T-cell (primary cell): Measurements from ENCODE around the gene CIC. TPM values are rescaled to one million over a fixed set of nuclear protein-coding genes. Genes with fewer than 3 reads are reported as not detected.
A peak's percentile ranks its signal among the peaks of the same experiment; 100 is the strongest.

Experiments
- ATAC-seq, 4 experiments: fragments of 200-7000 bp in 3 of 4; fragments of 150-1000 bp in 1 of 4; cut with Tn5 transposase; replicated peaks in 1 of 4; 1 replicate in 3 of 4; 2 replicates in 1 of 4; pipeline ENCODE4 v1.10.0; 2021; ENCODE audit warnings: moderate library complexity in 3 of 4, mild to moderate bottlenecking in 2 of 4, moderate number of reproducible peaks in 1 of 4
- CTCF ChIA-PET, 2 donors: fragments of 300-600 bp; sonication (Branson Sonifier 250); formaldehyde crosslinking; loops; one replicate each; lab custom pipeline; 2022; ENCODE audit warnings: antibody characterized with exemption in 2 of 2; lab: Charles Lee
- POLR2A ChIA-PET, 2 donors: fragments of 300-600 bp; sonication (Branson Sonifier 250); formaldehyde crosslinking; loops; one replicate each; lab custom pipeline; 2022; ENCODE audit warnings: antibody characterized with exemption in 2 of 2; lab: Charles Lee
- DNase-seq, 35 experiments: peaks; one replicate each; pipeline versions ENCODE4 v3.0.0 to v3.0.0-alpha.2; 2013 to 2023
- H3K27ac ChIP-seq: one replicate; pipeline ENCODE4 v1.5.1; 2013; ENCODE audit warnings: low read length
- H3K27me3 ChIP-seq, 2 experiments: replicated peaks in 1 of 2; 1 replicate in 1 of 2; 2 replicates in 1 of 2; pipeline versions ENCODE4 v1.6.1 to v1.7.0; 2013; ENCODE audit warnings: low read length in 1 of 2, mixed read lengths in 1 of 2; ENCODE audit not compliant: control insufficient read depth in 2 of 2, insufficient read depth in 2 of 2; ENCODE audit errors: extremely low read depth in 1 of 2
- H3K36me3 ChIP-seq, 2 donors: 1 replicate in 1 of 2; 2 replicates in 1 of 2; pipeline versions ENCODE4 v1.6.1 to v1.7.0; 2013; ENCODE audit warnings: low read length in 1 of 2; ENCODE audit not compliant: control insufficient read depth in 2 of 2, insufficient read depth in 1 of 2; ENCODE audit errors: extremely low read depth in 1 of 2
- H3K4me1 ChIP-seq, 2 experiments: 1 replicate in 1 of 2; 2 replicates in 1 of 2; pipeline versions ENCODE4 v1.6.1 to v1.7.0; 2013; ENCODE audit warnings: low read length in 2 of 2, mixed read lengths in 1 of 2; ENCODE audit not compliant: insufficient read depth in 2 of 2, control insufficient read depth in 1 of 2; ENCODE audit errors: extremely low read depth in 1 of 2
- H3K4me3 ChIP-seq, 2 donors: 1 replicate in 1 of 2; 2 replicates in 1 of 2; pipeline versions ENCODE4 v1.5.1 to v1.7.0; 2013; ENCODE audit warnings: mild to moderate bottlenecking in 2 of 2, low read length in 1 of 2, moderate library complexity in 1 of 2; ENCODE audit not compliant: control insufficient read depth in 1 of 2; ENCODE audit errors: extremely low read depth in 1 of 2
- H3K9me3 ChIP-seq: 2 replicates; pipeline ENCODE4 v1.7.0; 2013
- H3K27ac Mint-ChIP-seq, 2 donors: one replicate each; pipeline ENCODE4 v1.8.0; 2020 to 2021; ENCODE audit warnings: mild to moderate bottlenecking in 2 of 2, mixed read lengths in 2 of 2
- H3K27me3 Mint-ChIP-seq, 2 donors: one replicate each; pipeline ENCODE4 v1.8.0; 2021 to 2022; ENCODE audit warnings: mixed read lengths in 2 of 2
- H3K36me3 Mint-ChIP-seq: one replicate; pipeline ENCODE4 v1.8.0; 2021; ENCODE audit warnings: mixed read lengths
- H3K4me1 Mint-ChIP-seq, 3 donors: one replicate each; pipeline ENCODE4 v1.8.0; 2020 to 2022; ENCODE audit warnings: mixed read lengths in 3 of 3, mild to moderate bottlenecking in 1 of 3
- H3K4me3 Mint-ChIP-seq, 3 donors: one replicate each; pipeline ENCODE4 v1.8.0; 2020 to 2022; ENCODE audit warnings: mild to moderate bottlenecking in 3 of 3, mixed read lengths in 3 of 3, moderate library complexity in 3 of 3
- H3K9me3 Mint-ChIP-seq, 3 donors: one replicate each; pipeline ENCODE4 v1.8.0; 2020 to 2022; ENCODE audit warnings: mixed read lengths in 3 of 3
- WGBS: methylation state at CpG from one replicate; pipeline ENCODE4 v1.1.5; 2013; ENCODE audit warnings: missing lambda C conversion rate; ENCODE audit not compliant: insufficient coverage; 5-methylcytosine and 5-hydroxymethylcytosine counted together
- total RNA-seq, 35 experiments: library from RNA in 6 of 35; stranded (reverse) in 6 of 35; fragments of 120-200 nt in 1 of 35; gene quantifications; one replicate each; pipeline versions ENCODE4 v1.2.1 to v1.2.4 and lab custom pipeline; 2013 to 2026

CIC gene
- total RNA-seq, 5 donors from 2014 or later (not counting 1 experiment from before 2014, with no cell fraction given), result 93.9 to 110 (median 104) TPM

DNA sequence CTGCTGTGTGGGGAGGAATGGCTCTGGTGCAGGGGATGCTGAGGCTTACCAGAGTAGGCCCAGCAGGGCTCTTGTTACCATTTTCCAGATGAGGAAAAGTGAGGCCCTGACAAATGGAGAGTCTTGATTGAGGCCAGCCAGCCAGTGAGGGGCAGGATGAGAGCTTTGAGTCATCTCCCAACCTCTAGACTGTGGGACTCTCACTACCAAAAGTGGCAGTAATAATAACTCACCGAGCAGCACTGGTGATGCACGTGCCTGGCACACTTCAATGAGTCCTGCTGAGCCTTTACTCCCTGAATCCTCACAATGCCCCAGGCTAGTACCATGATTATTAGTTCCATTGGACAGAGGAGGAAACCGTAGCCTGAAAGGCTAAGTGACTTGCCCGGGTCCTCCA lies 7.8 kb downstream of the CIC start:
- Histone ChIP-seq H3K36me3 (peaks cover 19 to 31% of the 10 kb centered on the region in 2 donors), H3K27me3 (no peaks in the 10 kb centered on the region), H3K4me3 (no peak overlapping the region), H3K4me1 (peaks cover 14 to 77% of the 10 kb centered on the region in 2 experiments), H3K27ac (no peak overlapping the region), H3K9me3 (no peaks in the 10 kb centered on the region)
- 65% methylated on average over 4 of the region's 4 CpGs for WGBS
- Mint-ChIP-seq H3K4me3 (no peak overlapping the region), H3K27ac (peak overlapping the region; percentile 27 to 58), H3K4me1 (peaks cover 37 to 49% (median 49%) of the 10 kb centered on the region in 3 donors), H3K36me3 (peaks cover 13% of the 10 kb centered on the region), H3K9me3 (no peaks in the 10 kb centered on the region), H3K27me3 (no peaks in the 10 kb centered on the region)
- DNase-seq (no peak), ATAC-seq (no peak)
- POLR2A ChIA-PET, result no interaction called here
- CTCF ChIA-PET, result no interaction called here

DNA sequence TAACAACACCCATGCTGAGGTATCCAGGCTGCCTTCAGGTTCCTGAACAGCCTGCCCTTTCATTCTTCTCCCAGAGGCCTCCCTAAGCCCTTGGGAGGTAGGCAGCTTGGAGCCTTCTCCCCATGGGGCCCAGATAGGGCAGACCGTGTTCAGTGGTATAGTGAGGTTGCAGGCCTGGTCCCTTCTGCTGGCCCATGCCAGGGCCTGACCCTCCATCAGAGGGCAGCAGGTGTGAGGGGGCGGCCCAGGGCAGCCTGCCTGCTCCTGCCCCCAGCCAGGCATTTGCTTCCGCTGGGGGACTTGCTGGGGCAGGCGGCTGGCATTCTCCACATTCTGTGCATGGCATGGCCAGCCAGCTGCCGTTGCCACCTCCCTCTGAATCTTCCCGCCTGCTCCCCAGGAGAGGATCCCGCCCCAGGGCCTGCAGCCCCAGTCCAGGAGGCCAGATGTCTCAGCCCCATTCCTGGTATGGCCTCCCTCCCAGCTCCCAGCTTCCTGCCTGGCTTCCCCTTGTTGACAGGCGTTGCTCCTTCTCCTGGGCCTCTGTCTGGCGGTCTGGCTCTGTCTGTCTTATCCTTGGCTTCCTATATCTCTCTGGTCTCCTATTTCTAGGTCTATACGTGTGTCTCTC lies 8.9 kb downstream of the CIC start:
- H3K36me3 Mint-ChIP-seq, result peaks cover 13% of the 10 kb centered on the region
- H3K4me3 Mint-ChIP-seq, result no peak overlapping the region
- Histone ChIP-seq H3K4me1 (peaks cover 22 to 83% of the 10 kb centered on the region in 2 experiments), H3K27me3 (no peaks in the 10 kb centered on the region), H3K36me3 (peaks cover 13 to 20% of the 10 kb centered on the region in 2 donors), H3K4me3 (no peak overlapping the region), H3K27ac (no peak overlapping the region), H3K9me3 (no peaks in the 10 kb centered on the region)
- POLR2A ChIA-PET, result no interaction called here
- peak in 1 of 35 experiments; percentile 1 for DNase-seq
- peak overlapping the region; percentile 92 to 97 for H3K27ac Mint-ChIP-seq
- ATAC-seq, result no peak
- 96% methylated on average over 9 of the region's 10 CpGs for WGBS
- peaks cover 37 to 57% (median 49%) of the 10 kb centered on the region in 3 donors for H3K4me1 Mint-ChIP-seq
- H3K9me3 Mint-ChIP-seq, result no peaks in the 10 kb centered on the region
- H3K27me3 Mint-ChIP-seq, result no peaks in the 10 kb centered on the region
- CTCF ChIA-PET, result no interaction called here

DNA sequence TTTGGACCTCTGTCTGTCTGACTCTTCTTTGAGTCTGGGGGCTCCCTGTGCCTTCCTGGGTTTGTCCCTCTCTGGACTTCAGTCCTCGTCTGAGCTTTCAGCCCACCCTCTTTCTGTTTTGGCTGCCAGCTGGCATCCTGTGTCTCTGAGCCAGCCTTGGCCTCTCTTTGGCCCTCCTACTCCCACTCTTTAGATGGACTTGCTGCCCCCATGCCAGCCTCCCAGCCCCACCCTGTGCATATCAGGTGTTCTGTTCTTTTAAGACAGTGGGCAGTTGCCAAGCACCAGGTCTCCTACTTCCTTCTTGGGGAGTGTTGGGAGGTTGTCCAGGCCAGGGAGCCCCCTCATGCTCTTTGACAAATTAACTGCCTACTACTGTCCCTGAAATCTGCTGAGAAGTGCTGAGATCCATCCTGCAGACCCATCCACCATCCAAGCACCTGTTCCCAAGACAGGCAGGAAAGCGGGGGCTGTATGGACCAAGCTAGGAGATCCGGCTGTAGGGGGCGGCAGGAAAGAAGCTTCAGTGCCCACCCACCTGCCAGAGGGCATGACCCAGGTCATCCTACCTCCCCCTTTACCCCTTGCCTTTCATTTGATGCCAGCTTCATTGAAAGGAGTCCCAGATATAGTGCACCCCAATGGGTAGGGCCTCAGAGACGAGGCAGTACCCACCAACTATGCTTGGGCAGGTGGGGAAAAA lies 9.6 kb downstream of the CIC start:
- CTCF ChIA-PET, result interaction anchor here (0.6 to 2.0 kb wide), 7 partner anchors 8 to 170 kb away, joined by 3 to 22 read pairs (median 6); partner anchors contain the start of gene CIC (in 1 of the 2)
- no peaks in the 10 kb centered on the region for H3K9me3 Mint-ChIP-seq
- H3K4me3 Mint-ChIP-seq, result peak overlapping the region in 2 of 3 donors; percentile 83 to 87
- peaks cover 26 to 87% of the 10 kb centered on the region in 2 experiments for H3K4me1 ChIP-seq
- peak in 1 of 35 experiments; percentile 2 for DNase-seq
- no peak overlapping the region for H3K4me3 ChIP-seq
- POLR2A ChIA-PET, result interaction anchor here in 1 of 2 donors (1.4 kb wide), 1 partner anchor 8 kb away, joined by 4 read pairs; no protein-coding TSS in a partner anchor
- no peaks in the 10 kb centered on the region for H3K27me3 ChIP-seq
- H3K36me3 Mint-ChIP-seq, result peaks cover 10% of the 10 kb centered on the region
- H3K27ac ChIP-seq, result peak overlapping the region; percentile 95
- peaks cover 9 to 14% of the 10 kb centered on the region in 2 donors for H3K36me3 ChIP-seq
- H3K27me3 Mint-ChIP-seq, result no peaks in the 10 kb centered on the region
- peak overlapping the region; percentile 92 to 97 for H3K27ac Mint-ChIP-seq
- no peaks in the 10 kb centered on the region for H3K9me3 ChIP-seq
- ATAC-seq, result no peak
- peaks cover 37 to 56% (median 47%) of the 10 kb centered on the region in 3 donors for H3K4me1 Mint-ChIP-seq
- WGBS, result 89% methylated on average over 4 of the region's 5 CpGs

DNA sequence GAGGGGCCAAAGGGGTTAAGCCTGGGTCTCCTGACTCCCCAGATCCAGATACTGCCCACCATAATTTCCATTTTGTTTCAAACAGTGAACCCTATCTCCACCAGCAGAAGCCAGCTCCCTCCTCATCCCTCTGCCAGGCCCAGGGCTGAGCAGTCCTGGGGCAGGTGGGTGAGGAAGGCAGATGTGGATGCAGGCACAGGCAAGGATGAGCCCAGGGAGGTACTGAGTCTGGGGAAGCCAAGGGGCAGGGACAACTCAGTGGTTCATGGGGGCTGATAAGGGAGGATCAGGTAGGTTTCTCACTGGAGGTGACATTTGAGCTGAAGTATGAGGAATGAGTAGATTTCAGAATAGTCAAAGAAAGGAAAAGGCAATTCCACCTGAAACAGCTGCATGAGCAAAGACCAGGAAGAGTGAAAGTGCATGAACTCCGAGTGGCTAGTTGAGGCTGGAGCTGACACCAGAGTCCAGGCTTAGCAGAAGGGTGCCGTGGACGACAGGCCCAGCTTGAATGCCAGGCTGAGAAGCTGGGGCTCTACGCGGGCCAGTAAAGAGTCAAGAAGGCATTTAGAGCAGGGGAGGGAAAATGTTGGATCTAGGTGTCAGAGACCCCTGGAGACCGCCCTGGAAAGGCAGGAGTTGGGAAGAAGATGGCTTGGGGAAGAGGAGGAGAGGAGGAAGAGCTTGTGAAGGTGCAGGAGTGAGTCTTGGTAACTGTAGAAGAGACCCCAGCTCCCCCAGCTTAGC lies 10.3 kb downstream of the CIC start:
- Histone ChIP-seq H3K4me1 (peaks cover 26 to 80% of the 10 kb centered on the region in 2 experiments), H3K9me3 (no peaks in the 10 kb centered on the region), H3K27ac (peak overlapping the region; percentile 95), H3K36me3 (peaks cover 2 to 6% of the 10 kb centered on the region in 2 donors), H3K27me3 (no peaks in the 10 kb centered on the region), H3K4me3 (peak overlapping the region; percentile 60 to 98)
- ChIA-PET CTCF (interaction anchor here (0.6 to 2.0 kb wide), 11 partner anchors 9 to 171 kb away, joined by 3 to 22 read pairs (median 3); partner anchors contain the start of genes CIC (in 1 of the 2) and POU2F2 (in 1 of the 2)), POLR2A (interaction anchor here in 1 of 2 donors (0.8 to 1.4 kb wide), 2 partner anchors 9 to 45 kb away, joined by 3 to 4 read pairs; no protein-coding TSS in a partner anchor)
- H3K27me3 Mint-ChIP-seq, result no peaks in the 10 kb centered on the region
- peaks cover 10% of the 10 kb centered on the region for H3K36me3 Mint-ChIP-seq
- ATAC-seq (no peak), DNase-seq (no peak)
- peak overlapping the region in 2 of 3 donors; percentile 83 to 87 for H3K4me3 Mint-ChIP-seq
- H3K4me1 Mint-ChIP-seq, result peaks cover 37 to 56% (median 46%) of the 10 kb centered on the region in 3 donors
- peak overlapping the region; percentile 92 to 97 for H3K27ac Mint-ChIP-seq
- H3K9me3 Mint-ChIP-seq, result no peaks in the 10 kb centered on the region
- WGBS, result 18% methylated on average over 6 of the region's 6 CpGs

DNA sequence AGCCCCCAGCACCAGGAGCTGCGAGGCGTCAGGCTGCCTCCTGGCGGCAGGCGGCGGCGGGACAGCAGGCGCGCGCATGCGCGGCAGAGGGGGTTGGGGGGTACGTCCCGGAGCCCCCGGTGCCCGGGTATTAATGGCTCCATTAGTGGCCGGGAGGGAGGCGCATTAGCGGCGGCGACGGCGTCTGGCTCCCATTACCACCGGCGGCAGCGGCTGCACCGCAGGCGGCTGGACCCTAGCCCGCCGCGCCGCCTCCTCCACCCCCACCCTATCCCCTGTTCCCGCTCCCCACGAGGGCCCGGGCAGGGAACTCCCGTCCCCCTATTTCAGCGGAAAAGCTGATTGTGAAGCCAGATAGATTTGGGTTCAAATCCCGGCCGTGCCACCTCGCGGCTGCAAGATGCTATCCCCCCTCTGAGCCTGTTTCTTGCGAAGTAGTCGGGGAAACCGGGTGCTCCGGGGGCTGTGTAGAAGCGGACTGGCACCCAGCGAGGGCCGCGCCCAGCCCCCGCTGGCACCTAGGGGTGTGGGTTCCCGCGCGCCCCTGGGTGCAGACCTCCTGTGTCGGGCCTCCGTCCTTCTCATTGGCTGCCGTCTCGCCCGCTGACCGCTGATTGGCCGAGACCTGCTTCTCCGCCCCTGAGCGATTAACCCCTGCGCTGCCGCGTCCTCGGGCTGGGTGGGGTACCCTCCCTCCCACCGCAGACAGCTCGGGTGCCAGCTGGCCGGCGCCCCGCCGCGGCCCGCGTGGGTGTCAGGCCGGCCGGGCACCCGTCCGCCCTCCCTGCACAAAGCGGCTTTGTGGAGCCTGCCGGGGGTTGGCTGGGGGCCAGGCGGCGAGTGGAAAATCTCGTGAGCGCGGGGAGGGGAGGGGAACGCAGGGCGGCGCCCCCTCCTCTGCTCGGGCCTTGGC lies 11.1 kb downstream of the CIC start:
- ChIA-PET CTCF (interaction anchor here (0.6 to 2.0 kb wide), 11 partner anchors 10 to 171 kb away, joined by 3 to 22 read pairs (median 3); partner anchors contain the start of genes CIC (in 1 of the 2), POU2F2 (in 1 of the 2) and PRR19 (in 1 of the 2)), POLR2A (interaction anchor here in 1 of 2 donors (0.8 to 1.4 kb wide), 2 partner anchors 10 to 46 kb away, joined by 3 to 4 read pairs; no protein-coding TSS in a partner anchor)
- H3K36me3 ChIP-seq, result peaks cover 0 to 2% of the 10 kb centered on the region in 2 donors
- WGBS, result 0% methylated on average over 83 of the region's 89 CpGs
- peak overlapping the region; percentile 95 for H3K27ac ChIP-seq
- Mint-ChIP-seq H3K9me3 (no peaks in the 10 kb centered on the region), H3K4me3 (peak overlapping the region in 2 of 3 donors; percentile 83 to 87), H3K36me3 (peaks cover 3% of the 10 kb centered on the region), H3K4me1 (peaks cover 37 to 55% (median 43%) of the 10 kb centered on the region in 3 donors), H3K27me3 (no peaks in the 10 kb centered on the region), H3K27ac (peak overlapping the region; percentile 92 to 97)
- peaks cover 30 to 79% of the 10 kb centered on the region in 2 experiments for H3K4me1 ChIP-seq
- no peaks in the 10 kb centered on the region for H3K27me3 ChIP-seq
- peak; percentile 69 to 87 (median 78) for DNase-seq
- ATAC-seq, result peak; percentile 26 to 41 (median 38)
- peak overlapping the region; percentile 60 to 98 for H3K4me3 ChIP-seq
- no peaks in the 10 kb centered on the region for H3K9me3 ChIP-seq
